ENCODE measurements around the gene GAPT. TPM values are rescaled to one million over a fixed set of nuclear protein-coding genes. Genes with fewer than 3 reads are reported as not detected.

The GAPT gene
- total and polyA plus RNA-seq, 3 donors from 2014 or later = 0.58 to 1.9 (median 0.62) TPM

DNA sequence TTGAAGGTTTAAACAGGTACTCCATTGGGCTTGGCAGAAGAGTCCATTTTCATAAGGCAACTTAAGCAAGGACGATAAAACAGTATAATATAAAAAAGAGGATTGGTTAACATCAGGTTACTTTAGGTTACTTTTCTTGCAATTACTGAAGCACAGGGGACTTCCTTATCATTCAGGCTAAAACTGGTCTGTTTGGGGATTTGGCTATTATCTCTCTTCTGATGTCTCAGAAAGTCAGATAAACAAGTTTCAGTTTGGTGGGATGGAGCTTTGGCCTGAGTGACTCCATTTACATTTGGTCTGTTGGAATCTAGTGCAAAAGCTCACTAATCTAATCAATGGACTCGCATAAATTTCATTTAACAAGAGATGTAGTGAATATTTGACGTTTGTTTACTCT lies 8.0 kb downstream of the GAPT start:
- DNase-seq = no peak
- no peak overlapping the region for H3K4me3 ChIP-seq
- TF ChIP-seq, protein P1, sequence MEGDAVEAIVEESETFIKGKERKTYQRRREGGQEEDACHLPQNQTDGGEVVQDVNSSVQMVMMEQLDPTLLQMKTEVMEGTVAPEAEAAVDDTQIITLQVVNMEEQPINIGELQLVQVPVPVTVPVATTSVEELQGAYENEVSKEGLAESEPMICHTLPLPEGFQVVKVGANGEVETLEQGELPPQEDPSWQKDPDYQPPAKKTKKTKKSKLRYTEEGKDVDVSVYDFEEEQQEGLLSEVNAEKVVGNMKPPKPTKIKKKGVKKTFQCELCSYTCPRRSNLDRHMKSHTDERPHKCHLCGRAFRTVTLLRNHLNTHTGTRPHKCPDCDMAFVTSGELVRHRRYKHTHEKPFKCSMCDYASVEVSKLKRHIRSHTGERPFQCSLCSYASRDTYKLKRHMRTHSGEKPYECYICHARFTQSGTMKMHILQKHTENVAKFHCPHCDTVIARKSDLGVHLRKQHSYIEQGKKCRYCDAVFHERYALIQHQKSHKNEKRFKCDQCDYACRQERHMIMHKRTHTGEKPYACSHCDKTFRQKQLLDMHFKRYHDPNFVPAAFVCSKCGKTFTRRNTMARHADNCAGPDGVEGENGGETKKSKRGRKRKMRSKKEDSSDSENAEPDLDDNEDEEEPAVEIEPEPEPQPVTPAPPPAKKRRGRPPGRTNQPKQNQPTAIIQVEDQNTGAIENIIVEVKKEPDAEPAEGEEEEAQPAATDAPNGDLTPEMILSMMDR (IDR thresholded peaks at IDR 0.05) = no peak
- no peak for TF ChIP-seq POLR2A (IDR thresholded peaks at IDR 0.05)
- no peaks in the 10 kb centered on the region for H3K36me3 ChIP-seq (ENCODE audit: low read depth, missing control alignments)
- H3K27me3 ChIP-seq = no peaks in the 10 kb centered on the region
- no peaks in the 10 kb centered on the region for H3K4me1 ChIP-seq
- no peaks in the 10 kb centered on the region for H3K9me3 ChIP-seq
- WGBS, 2 donors = 82 to 88% methylated on average over 3 of the region's 3 CpGs
- intact Hi-C loops (cut with DNase I; ENCODE audit: low total_unique reads) = loop anchor here (5.0 kb wide), 1 partner anchor 343 kb away; no protein-coding TSS in a partner anchor
- H3K27ac ChIP-seq = no peak overlapping the region

- Histone ChIP-seq H3K27ac (no peak overlapping the region), H3K36me3 (ENCODE audit: low read depth, missing control alignments) (no peaks in the 10 kb centered on the region), H3K9me3 (no peaks in the 10 kb centered on the region), H3K27me3 (no peaks in the 10 kb centered on the region), H3K4me3 (no peak overlapping the region), H3K4me1 (no peaks in the 10 kb centered on the region)
- intact Hi-C loops (cut with DNase I; ENCODE audit: low total_unique reads) = loop anchor here (5.0 kb wide), 1 partner anchor 342 kb away; no protein-coding TSS in a partner anchor
- TF ChIP-seq POLR2A (IDR thresholded peaks at IDR 0.05) = no peak
- TF ChIP-seq, protein P1 (IDR thresholded peaks at IDR 0.05) = no peak
- WGBS, 2 donors = 41 to 42% methylated on average over 2 of the region's 2 CpGs
- DNase-seq = no peak
Observed at GRCh38 chr5:58499941-58500340, 8.7 kb downstream of the GAPT start.

- no peaks in the 10 kb centered on the region for H3K36me3 ChIP-seq (ENCODE audit: low read depth, missing control alignments)
- no peak for DNase-seq
- H3K4me3 ChIP-seq = no peak overlapping the region
- no peak for TF ChIP-seq POLR2A (IDR thresholded peaks at IDR 0.05)
- TF ChIP-seq, protein P1 (IDR thresholded peaks at IDR 0.05) = no peak
- no peaks in the 10 kb centered on the region for H3K9me3 ChIP-seq
- WGBS, 2 donors = 95 to 98% methylated on average over 2 of the region's 2 CpGs
- H3K4me1 ChIP-seq = no peaks in the 10 kb centered on the region
- no peaks in the 10 kb centered on the region for H3K27me3 ChIP-seq
- no peak overlapping the region for H3K27ac ChIP-seq
- intact Hi-C loops (cut with DNase I; ENCODE audit: low total_unique reads) = no loop called here
Observed at GRCh38 chr5:58501778-58502417, 10.7 kb downstream of the GAPT start.

GRCh38 chr5:58503390-58504046 lies 12.3 kb downstream of the GAPT start:
- TF ChIP-seq, protein P1 (IDR thresholded peaks at IDR 0.05) = no peak
- no peak for TF ChIP-seq POLR2A (IDR thresholded peaks at IDR 0.05)
- intact Hi-C loops (cut with DNase I; ENCODE audit: low total_unique reads) = no loop called here
- no peak overlapping the region for H3K27ac ChIP-seq
- WGBS, 2 donors = 70 to 84% methylated on average over 3 of the region's 3 CpGs
- DNase-seq = no peak
- no peaks in the 10 kb centered on the region for H3K36me3 ChIP-seq (ENCODE audit: low read depth, missing control alignments)
- no peaks in the 10 kb centered on the region for H3K4me1 ChIP-seq
- no peak overlapping the region for H3K4me3 ChIP-seq
- no peaks in the 10 kb centered on the region for H3K9me3 ChIP-seq
- no peaks in the 10 kb centered on the region for H3K27me3 ChIP-seq
